Measurements from ENCODE around the gene SCN7A.

SCN7A gene

GRCh38 chr2:166494140-166494624, at the start of gene SCN7A:
SCN7A (minus strand) TSS chr2:166494249; CDS start chr2:166477696, 16,553 bp downstream.
- H3K27ac ChIP-seq, result no peak within 1 kb of the TSS
- TF ChIP-seq CTCF (IDR thresholded peaks at IDR 0.05), result no peak
- DNase-seq (ENCODE audit: low spot score), result peak; percentile 68
- peak within 1 kb of the TSS; percentile 55 for H3K4me3 ChIP-seq

- Histone ChIP-seq H3K27ac (no peak overlapping the region), H3K4me3 (peak overlapping the region; percentile 14)
- peak; percentile 50 for TF ChIP-seq CTCF (IDR thresholded peaks at IDR 0.05)
- DNase-seq (ENCODE audit: low spot score), result no peak
Observed at GRCh38 chr2:166539340-166540162, 45.5 kb upstream of the SCN7A start.

- no peak for DNase-seq (ENCODE audit: low spot score)
- no peak overlapping the region for H3K4me3 ChIP-seq
- TF ChIP-seq CTCF (IDR thresholded peaks at IDR 0.05), result no peak
- no peak overlapping the region for H3K27ac ChIP-seq
Observed at GRCh38 chr2:166536111-166536510, 42.1 kb upstream of the SCN7A start.

- no peak for DNase-seq (ENCODE audit: low spot score)
Observed at GRCh38 chr2:166521155-166521554, 27.1 kb upstream of the SCN7A start.

GRCh38 chr2:166520604-166521003, 26.6 kb upstream of the SCN7A start:
- no peak overlapping the region for H3K27ac ChIP-seq
- no peak for TF ChIP-seq CTCF (IDR thresholded peaks at IDR 0.05)
- no peak for DNase-seq (ENCODE audit: low spot score)
- H3K4me3 ChIP-seq, result no peak overlapping the region

More at GRCh38 chr2:166521155-166521554, 27.1 kb upstream of the SCN7A start:
- Histone ChIP-seq H3K4me3 (no peak overlapping the region), H3K27ac (no peak overlapping the region)
- no peak for TF ChIP-seq CTCF (IDR thresholded peaks at IDR 0.05)

GRCh38 chr2:166519391-166519962, 25.4 kb upstream of the SCN7A start:
- Histone ChIP-seq H3K27ac (no peak overlapping the region), H3K4me3 (peak overlapping the region; percentile 32)
- no peak for TF ChIP-seq CTCF (IDR thresholded peaks at IDR 0.05)
- DNase-seq (ENCODE audit: low spot score), result no peak

Measured in coronary artery (tissue), 2 donors.